AG20443 (cell line): Measurements from ENCODE around the gene FGF1.
A peak's percentile ranks its signal among the peaks of the same experiment; 100 is the strongest.

Experiments used
- DNase-seq: peaks from one replicate; pipeline ENCODE4 v3.0.0; 2012; ENCODE audit warnings: low spot score, mixed read lengths

The FGF1 gene

DNA sequence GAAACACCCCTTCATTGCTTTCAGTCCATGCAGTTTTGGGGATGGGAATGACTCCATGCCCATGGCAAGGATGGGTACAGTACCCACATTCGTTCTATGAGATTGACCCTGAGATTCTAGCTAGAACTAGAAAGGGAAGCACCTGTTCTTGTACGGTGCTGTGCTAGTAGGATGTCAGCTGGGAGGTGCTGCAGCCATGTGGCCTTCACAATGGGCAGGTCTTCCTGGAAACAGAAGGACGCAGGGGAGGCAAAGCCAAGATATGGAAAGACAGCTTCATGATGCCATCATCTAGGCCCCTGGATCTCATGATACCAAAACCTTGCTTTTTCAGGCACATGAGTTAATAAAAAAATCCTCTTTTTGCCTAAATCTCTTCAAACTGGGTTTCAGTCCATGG is 10.5 kb upstream of the FGF1 start:
- no peak for DNase-seq

GRCh38 chr5:142694092-142694856 is 8.4 kb upstream of the FGF1 start:
- DNase-seq, result no peak

DNA sequence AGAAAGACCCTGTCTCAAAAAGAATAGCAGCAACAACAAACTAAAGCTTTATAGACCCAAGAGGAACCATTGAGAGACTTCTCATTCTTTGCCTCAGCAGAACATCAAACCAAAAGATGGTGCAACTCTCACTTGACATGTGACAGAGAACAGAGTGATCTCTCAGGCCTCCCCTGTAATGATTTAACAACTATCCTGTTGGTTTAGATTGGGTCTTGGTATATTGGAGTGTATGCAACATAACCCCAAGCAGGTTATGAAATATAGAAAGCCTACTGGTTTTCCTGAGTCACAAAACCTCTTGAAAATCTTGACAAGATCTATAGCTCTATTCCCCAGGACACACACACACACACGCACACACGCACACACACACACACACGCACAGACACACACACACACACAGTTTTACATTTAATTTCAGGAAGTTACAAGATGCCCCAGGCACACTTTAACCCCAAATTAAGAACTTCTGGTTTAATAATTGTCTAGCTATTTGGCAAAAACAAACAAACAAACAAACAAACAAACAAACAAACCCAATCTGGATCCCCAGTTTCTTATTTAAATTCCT is 6.5 kb upstream of the FGF1 start:
- no peak for DNase-seq

- DNase-seq, result no peak
Observed at GRCh38 chr5:142690667-142691066, 4.8 kb upstream of the FGF1 start.

GRCh38 chr5:142689081-142689480 is 3.2 kb upstream of the FGF1 start:
- DNase-seq, result no peak

- DNase-seq, result no peak
Observed at GRCh38 chr5:142688281-142688989, 2.5 kb upstream of the FGF1 start.

DNA sequence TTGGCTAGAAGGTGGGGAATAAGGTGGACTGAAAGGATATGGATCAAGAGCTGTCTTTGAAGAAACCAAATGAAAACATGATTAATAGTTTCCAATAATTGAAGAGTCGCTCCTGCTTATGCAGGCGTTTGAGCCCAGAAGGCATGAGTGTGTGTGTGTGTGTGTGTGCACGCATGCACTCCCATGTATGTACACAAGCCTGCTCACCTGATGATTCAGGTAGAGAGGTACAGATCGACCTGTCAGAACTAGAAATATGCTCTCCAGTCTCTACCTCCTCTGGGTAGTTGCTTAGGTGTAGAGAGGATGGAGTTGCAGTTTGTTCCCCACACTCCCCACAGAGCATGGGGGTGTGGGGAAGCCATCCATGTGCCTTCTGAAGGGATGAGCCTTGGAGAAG is 1.1 kb upstream of the FGF1 start:
- no peak for DNase-seq

DNA sequence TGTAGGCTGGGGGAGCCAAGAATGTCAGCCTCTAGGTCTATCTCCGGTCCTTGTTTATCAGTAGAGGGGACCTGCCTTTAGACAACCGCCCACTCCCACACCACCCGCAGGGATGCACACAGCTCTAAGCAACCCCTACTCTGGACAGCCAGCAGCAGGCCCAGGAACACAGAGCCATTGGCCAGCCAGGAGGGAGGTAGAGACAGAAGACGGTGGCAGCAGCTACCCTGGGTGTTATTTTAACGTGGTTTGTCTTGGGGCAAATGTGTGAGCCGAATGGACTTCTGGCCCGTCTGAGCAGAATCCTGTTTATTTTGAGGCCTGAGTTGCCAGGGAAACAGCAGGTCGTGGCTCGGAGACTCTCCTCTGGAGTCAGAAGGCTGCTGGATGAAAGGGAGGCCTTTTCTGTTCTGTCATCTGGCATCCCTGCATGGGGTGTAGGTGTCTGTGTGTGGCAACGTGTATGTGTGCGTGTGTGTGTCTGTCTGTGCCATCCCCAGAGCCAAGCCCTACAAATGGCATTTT is 382 bp upstream of the FGF1 start:
- DNase-seq, result no peak

DNA sequence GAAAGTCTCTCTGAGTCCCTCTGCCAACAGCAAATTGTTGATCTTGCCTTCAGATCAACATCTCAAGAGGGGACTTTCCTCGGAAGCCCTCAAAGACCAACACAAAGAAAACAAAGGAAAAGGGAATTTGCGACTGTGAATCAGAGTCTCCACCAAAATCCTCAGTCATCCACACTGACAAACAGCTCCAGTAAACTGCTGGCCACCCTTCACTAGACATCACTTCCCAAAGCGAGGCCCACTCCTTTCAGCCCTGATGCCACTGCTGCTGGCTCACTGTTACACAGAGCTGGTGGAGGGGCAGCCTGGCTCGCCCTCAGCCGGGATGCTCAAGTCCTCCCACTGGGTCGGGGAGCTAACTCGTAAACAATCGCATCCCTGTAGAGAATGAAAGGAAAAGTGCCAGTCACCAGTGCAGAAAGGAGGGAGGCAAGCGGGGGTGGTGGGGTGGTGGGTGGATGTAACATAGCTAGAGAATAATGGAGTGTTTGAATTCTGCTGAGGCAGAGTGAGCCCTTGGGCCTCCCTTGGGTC is 1.3 kb downstream of the FGF1 start:
- DNase-seq, result peak; percentile 26

- DNase-seq, result no peak
Observed at GRCh38 chr5:142683881-142684505, 1.9 kb downstream of the FGF1 start.

DNA sequence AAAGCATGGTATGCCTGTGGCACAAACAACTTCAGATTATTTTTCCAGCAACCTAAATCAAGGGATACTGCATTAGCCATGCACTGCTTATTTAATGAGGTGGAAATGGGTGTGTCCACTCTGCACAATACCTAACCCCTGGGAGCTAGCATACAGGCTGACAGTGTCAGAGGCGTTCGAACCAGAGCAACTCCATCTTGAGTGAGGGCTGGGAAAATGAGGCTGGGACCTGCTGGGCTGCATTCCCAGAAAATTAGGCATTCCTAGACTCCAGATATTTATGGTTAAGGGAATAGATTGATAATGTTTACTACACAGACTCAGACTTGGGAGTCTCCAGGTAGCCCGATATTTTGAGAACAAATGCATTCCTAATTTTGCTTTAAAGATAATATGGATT is 2.8 kb downstream of the FGF1 start:
- DNase-seq, result no peak

- DNase-seq, result peak; percentile 38
Observed at GRCh38 chr5:142680605-142681259, 5.2 kb downstream of the FGF1 start.

DNA sequence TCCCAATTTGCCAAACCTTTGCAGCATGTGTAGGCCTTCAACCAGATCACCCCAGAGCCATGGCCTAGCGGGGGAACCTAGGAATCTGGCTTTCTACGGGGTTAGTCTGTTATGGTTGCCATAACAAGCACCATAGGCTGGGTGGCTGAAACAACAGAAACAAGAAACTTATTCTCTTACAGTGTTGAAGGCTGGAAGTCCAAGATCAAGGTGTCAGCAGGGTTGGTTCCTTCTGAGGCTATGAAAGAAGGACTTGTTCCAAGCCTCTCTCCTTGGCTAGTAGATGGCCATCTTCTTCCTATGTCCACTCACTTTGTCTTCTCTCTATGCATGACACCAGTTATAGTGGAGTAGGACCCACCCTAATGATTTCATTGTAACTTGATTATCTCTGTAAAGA is 6.1 kb downstream of the FGF1 start:
- DNase-seq, result no peak

DNA sequence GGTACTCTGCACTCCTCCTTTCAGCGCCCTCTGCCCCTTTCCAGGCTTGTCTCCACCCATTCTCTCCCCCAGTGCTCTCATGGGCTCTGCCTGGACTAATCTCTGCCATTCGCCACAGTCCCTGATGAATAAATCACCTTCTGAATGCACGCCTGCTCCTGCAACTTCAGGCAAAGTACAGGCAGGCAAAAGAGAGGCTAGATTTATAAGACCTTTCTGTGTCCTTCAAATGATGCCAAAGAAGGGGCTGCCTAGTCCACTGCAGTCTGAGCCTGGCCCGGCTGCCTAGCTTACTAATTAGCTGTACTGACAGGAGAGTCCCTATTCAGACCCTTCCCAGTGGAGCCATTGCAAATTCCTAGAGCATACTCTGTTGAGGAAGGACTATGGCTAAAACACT is 7.4 kb downstream of the FGF1 start:
- no peak for DNase-seq

- DNase-seq, result peak; percentile 10
Observed at GRCh38 chr5:142677198-142677597, 8.7 kb downstream of the FGF1 start.

DNA sequence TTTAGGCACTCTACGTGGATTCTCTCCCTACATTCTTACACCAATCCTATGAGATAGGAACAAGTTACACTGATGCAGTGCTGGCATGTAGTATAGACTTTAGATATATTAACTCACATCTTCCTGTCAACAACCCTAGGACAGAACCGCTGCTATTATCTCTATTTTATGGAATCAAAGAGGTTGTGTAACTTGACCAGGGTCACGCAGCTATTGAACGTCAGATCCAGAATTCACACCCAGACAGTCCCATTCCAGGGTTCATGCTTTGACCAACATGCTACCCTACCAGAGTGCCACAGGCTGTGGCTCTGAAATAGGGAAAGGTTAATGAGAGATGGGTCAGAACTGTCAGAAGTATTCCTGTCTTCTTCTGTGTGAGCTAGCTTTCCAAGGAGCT is 9.6 kb downstream of the FGF1 start:
- DNase-seq, result no peak

- DNase-seq, result peak; percentile 81
Observed at GRCh38 chr5:142674531-142675469, 11.1 kb downstream of the FGF1 start.

GRCh38 chr5:142671801-142672200 is 14.1 kb downstream of the FGF1 start:
- peak; percentile 58 for DNase-seq

- DNase-seq, result no peak
Observed at GRCh38 chr5:142671266-142671665, 14.6 kb downstream of the FGF1 start.

DNA sequence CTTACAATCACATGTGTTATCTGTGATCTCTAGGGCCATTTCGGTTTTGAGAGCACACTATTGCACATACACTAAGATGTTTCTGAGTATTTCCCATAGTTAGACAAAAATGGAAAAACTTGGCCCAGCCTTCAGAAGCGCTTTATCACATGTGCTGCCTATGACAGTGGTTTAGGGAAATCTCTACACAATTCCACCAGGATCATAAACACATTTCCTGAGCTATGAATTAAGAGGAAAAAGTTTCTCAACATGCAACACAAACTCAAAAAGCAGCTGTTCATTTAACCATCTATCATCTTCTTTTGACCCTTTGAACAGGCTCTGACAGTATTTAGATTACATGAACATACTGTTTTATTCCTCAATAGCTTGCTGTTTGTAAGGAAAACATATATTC is 15.1 kb downstream of the FGF1 start:
- no peak for DNase-seq

GRCh38 chr5:142669477-142669876 is 16.4 kb downstream of the FGF1 start:
- DNase-seq, result no peak
